Gastrocnemius medialis (tissue), 4 donors: ENCODE measurements around the gene RASGEF1C.

Experiments
- POLR2A ChIP-seq, 2 donors: fragments of 450-650 bp; IDR thresholded peaks; one replicate each; pipeline ENCODE4 v1.6.1; 2017; ENCODE audit warnings: antibody characterized with exemption in 2 of 2, mild to moderate bottlenecking in 2 of 2, moderate library complexity in 2 of 2
- TF ChIP-seq, protein P1 (sequence below), 5 experiments: fragments of 450-650 bp in 3 of 5; fragments of 200-600 bp in 2 of 5; sonication (generic) in 2 of 5; IDR thresholded peaks in 4 of 5; conservative IDR thresholded peaks in 1 of 5; 1 replicate in 4 of 5; 2 replicates in 1 of 5; pipeline ENCODE4 v1.5.1; 2016 to 2019; ENCODE audit warnings: antibody characterized with exemption in 5 of 5, mild to moderate bottlenecking in 3 of 5, moderate library complexity in 3 of 5

DNA sequence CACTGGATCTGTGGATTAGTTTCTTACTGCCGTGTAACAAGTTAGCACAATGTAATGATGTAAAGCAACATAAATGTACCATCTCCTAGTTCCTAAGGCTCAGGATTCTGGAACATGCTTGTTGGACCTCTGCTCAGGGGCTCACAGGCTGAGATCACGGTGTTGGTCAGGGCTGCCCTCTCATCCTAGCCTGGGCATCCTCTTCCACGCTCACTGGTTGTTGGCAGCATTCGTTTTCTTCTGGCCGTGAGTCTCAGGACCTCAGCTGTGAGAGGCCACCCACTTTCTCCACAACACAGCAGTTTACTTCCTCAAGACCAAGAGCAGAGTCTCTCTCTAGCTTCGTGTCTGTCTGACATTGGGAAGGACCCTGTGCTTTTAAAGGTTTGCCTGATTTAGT lies 17.3 kb downstream of the RASGEF1C start:
- no peak for TF ChIP-seq POLR2A (IDR thresholded peaks at IDR 0.05)
- TF ChIP-seq, protein P1, sequence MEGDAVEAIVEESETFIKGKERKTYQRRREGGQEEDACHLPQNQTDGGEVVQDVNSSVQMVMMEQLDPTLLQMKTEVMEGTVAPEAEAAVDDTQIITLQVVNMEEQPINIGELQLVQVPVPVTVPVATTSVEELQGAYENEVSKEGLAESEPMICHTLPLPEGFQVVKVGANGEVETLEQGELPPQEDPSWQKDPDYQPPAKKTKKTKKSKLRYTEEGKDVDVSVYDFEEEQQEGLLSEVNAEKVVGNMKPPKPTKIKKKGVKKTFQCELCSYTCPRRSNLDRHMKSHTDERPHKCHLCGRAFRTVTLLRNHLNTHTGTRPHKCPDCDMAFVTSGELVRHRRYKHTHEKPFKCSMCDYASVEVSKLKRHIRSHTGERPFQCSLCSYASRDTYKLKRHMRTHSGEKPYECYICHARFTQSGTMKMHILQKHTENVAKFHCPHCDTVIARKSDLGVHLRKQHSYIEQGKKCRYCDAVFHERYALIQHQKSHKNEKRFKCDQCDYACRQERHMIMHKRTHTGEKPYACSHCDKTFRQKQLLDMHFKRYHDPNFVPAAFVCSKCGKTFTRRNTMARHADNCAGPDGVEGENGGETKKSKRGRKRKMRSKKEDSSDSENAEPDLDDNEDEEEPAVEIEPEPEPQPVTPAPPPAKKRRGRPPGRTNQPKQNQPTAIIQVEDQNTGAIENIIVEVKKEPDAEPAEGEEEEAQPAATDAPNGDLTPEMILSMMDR (IDR thresholded peaks at IDR 0.05 in 4 of 5, conservative IDR thresholded peaks at IDR 0.05 in 1 of 5), result no peak
